Cardiac muscle cell (in vitro differentiated cells and primary cell): ENCODE results near the gene ANKRD36C. TPM values are rescaled to one million over a fixed set of nuclear protein-coding genes. Genes with fewer than 3 reads are reported as not detected.
"Not testable (repeated sequence)": the region's sequence is repeated elsewhere in the genome, so short reads cannot be mapped to it uniquely, and the experiment has no call there.

ENCODE experiments used
- DNase-seq, 2 donors: peaks; one replicate each; pipeline versions ENCODE4 v3.0.0 to v3.0.0-alpha.2; 2010 to 2017; ENCODE audit warnings: low read depth in 1 of 2, low spot score in 1 of 2
- H3K27ac ChIP-seq: fragments of 200-600 bp; sonication (generic); 2 replicates; pipeline ENCODE4 v1.5.1; 2016
- H3K27me3 ChIP-seq: fragments of 200-600 bp; sonication (generic); 2 replicates; pipeline ENCODE4 v1.6.0; 2016; ENCODE audit warnings: control low read depth
- H3K36me3 ChIP-seq: fragments of 200-600 bp; sonication (generic); 2 replicates; pipeline ENCODE4 v1.5.1; 2016; ENCODE audit warnings: control low read depth
- H3K4me1 ChIP-seq: fragments of 200-600 bp; sonication (generic); 2 replicates; pipeline ENCODE4 v1.8.1; 2017; ENCODE audit warnings: low read depth, mild to moderate bottlenecking, mixed run types
- H3K4me3 ChIP-seq: fragments of 200-600 bp; sonication (generic); 2 replicates; pipeline ENCODE4 v1.5.1; 2016; ENCODE audit warnings: mild to moderate bottlenecking
- H3K9me3 ChIP-seq: fragments of 200-600 bp; sonication (generic); 2 replicates; pipeline ENCODE4 v1.5.1; 2017; ENCODE audit warnings: low read depth, mild to moderate bottlenecking, control low read depth
- CTCF ChIP-seq: IDR thresholded peaks from 2 replicates; pipeline ENCODE4 v1.5.1; 2012; ENCODE audit warnings: low read depth, mild to moderate bottlenecking, low read length
- polyA plus RNA-seq: library from polyadenylated mRNA; unstranded; fragments of >200 nt; fragmentation: Nextera tagmentation; extraction: Ambion mirVana; gene quantifications from 2 replicates; pipeline ENCODE4 v1.2.1, GENCODE V29; 2016
- total RNA-seq: library from RNA; depleted of rRNA; stranded (reverse); fragments of >200 nt; gene quantifications from 2 replicates; pipeline ENCODE4 v1.2.3, GENCODE V29; 2016

The ANKRD36C gene
- total RNA-seq (11.0 and 43.9 TPM in 2 replicates), polyA plus RNA-seq (35.6 and 49.1 TPM in 2 replicates)

DNA sequence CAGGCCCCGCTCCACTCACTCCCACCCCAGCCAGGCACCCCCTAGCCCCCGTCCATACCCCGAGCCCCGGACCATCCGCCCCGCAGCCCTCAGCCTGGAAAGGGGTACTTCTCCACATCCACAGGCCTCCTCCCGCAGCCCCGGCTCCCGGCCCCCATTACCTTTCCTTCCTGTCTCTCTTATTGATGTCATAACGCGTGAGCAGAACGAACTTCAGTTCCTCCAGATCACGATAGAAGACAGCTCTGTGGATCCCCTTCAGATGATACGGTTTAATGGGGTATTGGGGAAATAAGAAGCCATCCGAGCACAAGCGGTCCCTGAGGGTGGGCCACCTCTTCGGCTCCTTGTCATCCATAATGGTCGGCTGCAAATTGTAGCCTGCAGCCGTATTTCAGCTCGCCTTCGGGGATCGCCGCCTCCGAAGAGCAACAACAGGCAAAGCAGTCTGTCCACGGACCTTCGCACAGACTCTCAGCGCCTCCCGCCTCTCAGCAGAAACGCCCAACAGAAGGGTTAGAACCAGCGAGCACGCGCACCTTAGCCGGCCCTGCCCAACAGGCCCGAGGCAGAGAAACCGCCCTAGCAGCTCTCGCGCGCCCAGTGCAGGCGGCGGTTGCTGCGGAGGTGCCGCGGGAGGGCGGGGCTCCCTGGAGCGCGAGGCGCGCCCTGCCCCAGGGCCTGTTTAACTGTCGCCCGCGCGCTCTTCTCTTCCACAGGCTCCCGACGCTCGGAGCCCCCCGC, at the start of gene ANKRD36C:
Gene ANKRD36C (minus strand): TSS at position 474 of the 744 bp plus-strand sequence. CDS start 116 bp downstream, at position 358.
- H3K27me3 ChIP-seq, H3K9me3 ChIP-seq, H3K36me3 ChIP-seq, H3K4me1 ChIP-seq: not testable (repeated sequence)
- peak within 1 kb of the TSS; percentile 57 for H3K4me3 ChIP-seq
- peak within 1 kb of the TSS; percentile 70 for H3K27ac ChIP-seq
- DNase-seq = peak; percentile 44 to 52

DNA sequence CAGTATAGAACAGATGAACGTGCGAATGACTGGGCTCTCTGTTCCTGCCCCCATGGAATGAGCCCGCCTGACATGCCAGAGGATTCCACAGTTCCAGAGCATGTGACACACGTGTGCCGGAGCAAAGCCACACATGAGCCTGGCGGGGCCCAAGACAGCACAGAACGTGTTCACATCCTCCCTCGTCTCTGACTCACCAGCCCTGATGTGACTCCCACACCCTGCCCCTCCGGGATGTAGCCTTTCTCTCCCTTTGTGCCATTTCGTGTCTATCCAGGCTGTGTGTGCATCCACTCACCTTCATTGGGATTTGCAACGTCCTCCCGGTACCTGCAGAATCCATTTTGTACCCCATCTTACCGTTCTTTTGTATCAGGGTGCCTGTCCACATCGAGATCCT, 43.9 kb upstream of the ANKRD36C start:
- H3K4me3 ChIP-seq, H3K27ac ChIP-seq, DNase-seq, H3K4me1 ChIP-seq, H3K27me3 ChIP-seq, H3K9me3 ChIP-seq, H3K36me3 ChIP-seq: not testable (repeated sequence)

GRCh38 chr2:96034792-96035191, 43.2 kb upstream of the ANKRD36C start, which contains the start of gene GPAT2:
TSS of gene GPAT2 (minus strand) at chr2:96034916. CDS start at chr2:96032359, 2,557 bp downstream.
- not testable (repeated sequence) for DNase-seq, H3K9me3 ChIP-seq, H3K27ac ChIP-seq, H3K36me3 ChIP-seq, H3K27me3 ChIP-seq, H3K4me1 ChIP-seq, H3K4me3 ChIP-seq

DNA sequence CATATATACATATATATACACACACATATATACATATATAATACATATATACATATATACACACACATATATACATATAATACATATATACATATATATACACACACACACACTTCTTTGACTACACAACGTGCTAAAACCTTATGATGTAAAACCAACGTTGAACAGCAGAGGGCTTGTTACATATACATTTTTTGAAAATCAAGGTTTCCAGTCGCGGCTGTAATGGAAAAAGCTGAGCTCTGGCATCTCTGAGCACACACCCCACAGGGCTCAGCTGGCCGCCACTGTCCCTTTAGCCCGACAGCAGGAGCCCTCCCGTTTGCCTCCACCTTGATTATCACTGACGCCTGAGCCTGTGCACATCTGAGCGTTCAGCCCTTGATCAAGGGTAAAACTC, 42.4 kb upstream of the ANKRD36C start:
- not testable (repeated sequence) for H3K4me3 ChIP-seq, H3K9me3 ChIP-seq, DNase-seq, H3K4me1 ChIP-seq, H3K27me3 ChIP-seq, H3K36me3 ChIP-seq, H3K27ac ChIP-seq

DNA sequence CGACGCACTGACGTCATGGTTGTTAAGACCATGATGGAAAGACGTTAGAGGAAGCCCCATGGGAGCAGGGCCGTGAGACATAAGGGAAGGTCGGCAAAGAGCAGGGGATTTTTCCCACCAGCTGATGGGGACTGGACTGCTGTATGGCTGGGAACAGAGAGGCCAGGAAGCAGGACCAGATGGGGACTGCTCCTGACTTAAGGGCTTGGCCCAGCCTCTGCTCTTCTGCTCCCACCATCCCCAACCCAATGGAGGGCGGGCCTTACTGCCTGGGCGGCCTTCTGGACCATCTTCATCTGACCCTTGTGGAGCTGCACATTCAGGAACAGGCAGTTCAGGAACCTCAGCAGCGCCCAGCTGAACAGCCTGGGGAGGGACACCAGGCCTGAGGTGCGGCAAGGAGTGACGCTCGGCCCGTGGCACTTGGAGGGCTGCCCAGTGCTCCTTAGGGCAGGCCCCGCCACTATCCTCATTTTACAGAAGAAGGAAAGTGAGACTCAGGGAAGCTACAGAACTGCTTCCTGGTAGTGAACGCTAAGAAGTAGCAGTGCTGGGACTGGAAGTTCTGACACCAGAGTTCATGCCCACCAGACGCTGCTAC, 36.2 kb upstream of the ANKRD36C start:
- DNase-seq, H3K27me3 ChIP-seq, H3K27ac ChIP-seq, H3K4me1 ChIP-seq, H3K4me3 ChIP-seq, H3K9me3 ChIP-seq, H3K36me3 ChIP-seq: not testable (repeated sequence)

- H3K4me1 ChIP-seq, H3K4me3 ChIP-seq, H3K9me3 ChIP-seq, H3K36me3 ChIP-seq, H3K27ac ChIP-seq, DNase-seq, H3K27me3 ChIP-seq: not testable (repeated sequence)
Measured at GRCh38 chr2:96025755-96026154, 34.1 kb upstream of the ANKRD36C start.

- no peak overlapping the region for H3K4me3 ChIP-seq
- H3K9me3 ChIP-seq = no peaks in the 10 kb centered on the region
- H3K27me3 ChIP-seq = no peaks in the 10 kb centered on the region
- DNase-seq = no peak
- TF ChIP-seq CTCF = no peak
- no peaks in the 10 kb centered on the region for H3K36me3 ChIP-seq
- H3K27ac ChIP-seq = no peak overlapping the region
- H3K4me1 ChIP-seq = no peaks in the 10 kb centered on the region
Measured at GRCh38 chr2:96025194-96025492, 33.5 kb upstream of the ANKRD36C start.

DNA sequence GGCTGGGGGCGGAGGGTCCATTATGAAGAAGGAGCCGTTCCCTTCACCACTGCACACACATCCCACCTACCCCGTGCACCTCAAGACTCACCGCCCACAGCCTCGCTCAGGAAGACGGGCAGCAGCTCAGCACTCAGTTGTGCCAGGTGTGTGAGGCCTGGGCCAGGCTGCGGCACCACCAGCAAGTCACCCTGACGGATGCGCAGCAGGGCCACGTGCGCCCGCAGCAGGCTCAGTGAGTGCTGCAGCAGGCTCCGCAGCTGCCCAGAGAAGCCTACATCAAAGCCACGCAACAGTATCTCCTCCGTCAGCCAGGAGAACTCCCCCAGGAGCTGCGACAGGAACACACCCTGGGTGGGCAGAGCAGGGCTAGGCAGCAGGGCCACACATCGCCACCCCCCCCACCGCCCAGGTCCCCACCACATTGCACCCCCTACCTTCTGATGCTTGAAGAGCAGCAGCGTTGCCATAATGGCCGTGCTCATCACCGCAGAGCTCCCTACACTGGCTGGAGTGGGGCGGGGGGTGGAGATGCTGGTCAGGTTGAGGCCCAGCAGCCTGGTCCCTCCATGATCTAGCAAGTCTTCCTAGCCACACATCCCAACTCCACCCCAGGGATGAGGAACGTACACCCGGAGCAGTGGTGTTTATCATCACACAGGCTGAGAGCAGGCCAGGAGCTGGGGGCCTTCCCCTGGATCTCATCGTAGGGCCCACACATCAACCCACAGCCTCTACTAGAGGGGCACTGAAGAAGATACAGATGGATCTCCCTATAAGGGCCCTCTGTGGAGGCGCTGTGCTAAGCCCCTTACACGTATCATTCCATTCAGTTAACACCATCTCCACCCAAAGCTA, 32.9 kb upstream of the ANKRD36C start:
- no peaks in the 10 kb centered on the region for H3K9me3 ChIP-seq
- TF ChIP-seq CTCF = no peak
- DNase-seq = no peak
- H3K27me3 ChIP-seq = no peaks in the 10 kb centered on the region
- no peak overlapping the region for H3K27ac ChIP-seq
- no peaks in the 10 kb centered on the region for H3K4me1 ChIP-seq
- no peak overlapping the region for H3K4me3 ChIP-seq
- H3K36me3 ChIP-seq = no peaks in the 10 kb centered on the region

DNA sequence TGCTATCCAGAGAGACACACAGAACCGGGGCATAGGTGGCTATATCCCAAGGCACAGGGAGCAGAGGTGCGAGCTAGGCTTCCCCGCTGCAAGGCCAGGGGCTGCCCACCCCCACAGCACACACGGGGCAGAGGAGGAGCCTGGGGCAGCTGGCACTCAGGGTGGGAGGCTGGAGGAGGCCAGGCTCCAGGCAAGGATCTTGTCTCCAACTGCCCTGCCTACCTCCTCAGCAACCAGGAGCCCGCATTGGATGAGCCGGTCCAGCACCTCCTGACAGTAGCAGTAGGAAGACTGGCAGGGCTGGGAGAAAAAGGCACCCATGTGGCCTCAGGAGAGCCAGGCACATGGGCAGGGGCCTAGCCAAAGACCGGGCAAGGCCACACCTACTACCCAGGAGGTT, 32.1 kb upstream of the ANKRD36C start:
- not testable (repeated sequence) for H3K4me1 ChIP-seq, H3K27ac ChIP-seq, DNase-seq, H3K4me3 ChIP-seq, H3K36me3 ChIP-seq, H3K27me3 ChIP-seq, H3K9me3 ChIP-seq
